ENCODE measurements around the gene CD247.

Gene CD247

DNA sequence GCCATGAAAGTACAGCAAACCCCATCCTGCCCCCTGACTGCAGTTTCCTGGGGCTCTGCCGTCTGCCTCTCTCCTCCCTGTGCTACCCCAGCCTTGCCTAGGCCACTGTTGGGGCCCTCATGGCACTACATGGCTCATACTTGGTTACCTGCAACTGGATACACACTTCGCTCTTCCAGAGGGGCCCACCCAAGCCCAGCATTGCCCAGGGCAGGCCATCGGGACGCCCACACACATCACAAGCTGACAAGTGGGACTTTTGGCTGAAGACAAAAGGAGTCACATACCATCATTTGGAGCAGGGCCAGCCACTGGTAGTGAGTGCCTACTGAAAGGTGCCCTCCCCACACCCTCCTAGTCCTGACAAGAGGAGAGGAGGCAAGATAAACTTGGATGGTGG is 82.8 kb downstream of the CD247 start:
- H3K4me3 ChIP-seq (replicated peaks; ENCODE audit: low read depth, low read length): no peak overlapping the region
- TF ChIP-seq, protein P1, sequence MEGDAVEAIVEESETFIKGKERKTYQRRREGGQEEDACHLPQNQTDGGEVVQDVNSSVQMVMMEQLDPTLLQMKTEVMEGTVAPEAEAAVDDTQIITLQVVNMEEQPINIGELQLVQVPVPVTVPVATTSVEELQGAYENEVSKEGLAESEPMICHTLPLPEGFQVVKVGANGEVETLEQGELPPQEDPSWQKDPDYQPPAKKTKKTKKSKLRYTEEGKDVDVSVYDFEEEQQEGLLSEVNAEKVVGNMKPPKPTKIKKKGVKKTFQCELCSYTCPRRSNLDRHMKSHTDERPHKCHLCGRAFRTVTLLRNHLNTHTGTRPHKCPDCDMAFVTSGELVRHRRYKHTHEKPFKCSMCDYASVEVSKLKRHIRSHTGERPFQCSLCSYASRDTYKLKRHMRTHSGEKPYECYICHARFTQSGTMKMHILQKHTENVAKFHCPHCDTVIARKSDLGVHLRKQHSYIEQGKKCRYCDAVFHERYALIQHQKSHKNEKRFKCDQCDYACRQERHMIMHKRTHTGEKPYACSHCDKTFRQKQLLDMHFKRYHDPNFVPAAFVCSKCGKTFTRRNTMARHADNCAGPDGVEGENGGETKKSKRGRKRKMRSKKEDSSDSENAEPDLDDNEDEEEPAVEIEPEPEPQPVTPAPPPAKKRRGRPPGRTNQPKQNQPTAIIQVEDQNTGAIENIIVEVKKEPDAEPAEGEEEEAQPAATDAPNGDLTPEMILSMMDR (IDR thresholded peaks at IDR 0.05; ENCODE audit: low read depth, low read length, missing control alignments): no peak
- no peak for DNase-seq (ENCODE audit: extremely low read depth, low read depth)

DNA sequence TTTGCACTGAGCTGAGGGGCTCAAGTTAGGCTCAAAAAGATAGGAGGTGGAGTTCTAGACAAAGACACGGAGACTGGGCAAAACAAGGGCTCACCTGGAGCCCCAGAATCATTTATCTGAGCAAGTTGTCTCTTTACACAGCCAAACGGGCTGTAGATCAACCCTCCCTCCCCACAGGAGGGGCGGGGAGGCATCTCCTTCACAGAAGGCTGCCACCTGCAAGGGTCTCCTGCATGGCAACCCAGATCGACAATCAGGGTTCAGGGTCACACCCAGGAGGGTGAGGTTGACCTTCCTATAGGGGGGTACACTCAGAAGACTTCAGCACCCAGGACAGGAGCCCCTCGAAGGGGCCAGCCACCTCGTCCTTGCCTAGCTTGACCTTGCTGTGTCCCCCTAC is 84.0 kb downstream of the CD247 start:
- TF ChIP-seq, protein P1 (IDR thresholded peaks at IDR 0.05; ENCODE audit: low read depth, low read length, missing control alignments): no peak
- no peak for DNase-seq (ENCODE audit: extremely low read depth, low read depth)
- no peak overlapping the region for H3K4me3 ChIP-seq (replicated peaks; ENCODE audit: low read depth, low read length)

DNA sequence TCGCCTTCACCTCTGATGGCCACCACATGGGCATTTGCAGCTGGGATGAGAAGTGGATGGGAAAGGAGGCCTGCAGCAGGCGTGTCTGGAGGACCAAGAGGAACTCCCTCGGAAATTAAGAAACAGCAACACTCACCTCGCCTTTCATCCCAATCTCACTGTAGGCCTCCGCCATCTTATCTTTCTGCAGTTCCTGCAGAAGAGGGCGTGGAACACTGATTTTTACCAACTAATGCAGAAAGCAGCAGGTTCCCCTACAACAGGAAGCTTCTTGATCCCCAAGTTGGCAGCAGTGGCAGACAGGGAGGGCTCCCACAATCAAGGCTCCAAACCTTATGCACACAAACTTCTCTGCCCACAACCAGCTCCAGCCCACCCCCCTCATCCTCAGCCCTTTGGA is 84.4 kb downstream of the CD247 start:
- no peak for DNase-seq (ENCODE audit: extremely low read depth, low read depth)
- TF ChIP-seq, protein P1 (IDR thresholded peaks at IDR 0.05; ENCODE audit: low read depth, low read length, missing control alignments): no peak
- H3K4me3 ChIP-seq (replicated peaks; ENCODE audit: low read depth, low read length): no peak overlapping the region

DNA sequence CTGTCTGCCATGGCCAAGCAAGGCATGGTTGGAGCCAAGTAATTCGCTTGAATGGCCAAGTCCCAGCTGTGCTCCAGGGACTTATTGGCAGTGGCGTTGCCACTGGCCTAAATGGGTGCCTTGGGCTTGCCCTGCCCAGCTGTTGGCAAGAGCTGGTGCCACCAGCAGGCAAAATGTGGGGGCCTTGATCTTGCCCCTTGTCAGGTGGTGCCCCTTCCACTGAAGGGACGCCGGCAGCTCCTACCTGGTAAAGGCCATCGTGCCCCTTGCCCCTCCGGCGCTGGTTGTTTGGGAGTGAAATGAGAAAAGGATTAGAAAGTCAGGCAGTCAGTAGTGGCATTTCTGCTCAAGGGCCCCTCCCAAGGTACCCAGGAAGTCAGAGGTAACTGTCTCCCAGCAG is 85.5 kb downstream of the CD247 start:
- H3K4me3 ChIP-seq (replicated peaks; ENCODE audit: low read depth, low read length): no peak overlapping the region
- no peak for DNase-seq (ENCODE audit: extremely low read depth, low read depth)
- TF ChIP-seq, protein P1 (IDR thresholded peaks at IDR 0.05; ENCODE audit: low read depth, low read length, missing control alignments): no peak

DNA sequence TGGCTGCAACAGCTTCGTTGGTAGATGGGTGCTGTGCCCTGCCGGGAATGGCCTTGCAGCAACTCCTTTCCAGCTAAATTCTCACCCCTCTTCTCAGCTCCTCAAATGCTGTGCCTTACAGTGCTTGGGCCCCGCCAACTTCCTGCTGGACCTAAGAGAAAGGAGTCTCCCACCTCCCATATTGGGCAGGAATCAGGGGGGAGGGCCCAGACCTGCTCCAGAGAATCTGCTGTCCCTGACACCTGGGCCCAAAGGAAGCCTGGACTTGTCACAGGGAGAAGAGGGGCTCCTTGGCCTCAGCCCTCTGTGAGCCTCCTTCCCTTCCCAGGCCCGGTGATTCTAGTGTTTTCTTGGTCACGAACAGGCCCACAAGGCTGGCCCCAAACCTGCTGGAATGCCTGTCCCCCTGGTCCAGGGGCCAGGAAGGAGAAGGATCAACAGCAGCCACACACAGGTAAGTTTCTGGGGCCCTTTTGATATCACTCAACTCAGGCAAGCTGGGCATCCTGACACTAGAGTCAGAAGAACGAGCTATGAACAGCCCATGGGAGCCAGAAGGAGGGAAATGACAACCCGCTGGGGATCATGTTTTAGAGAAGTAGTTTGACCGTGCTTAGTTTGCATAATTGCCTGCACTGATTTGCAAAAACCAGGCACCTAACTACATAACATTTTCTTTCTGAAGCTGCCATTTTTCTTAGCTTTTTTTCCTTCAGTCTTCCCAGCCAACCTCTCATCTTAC is 86.2 kb downstream of the CD247 start:
- no peak overlapping the region for H3K4me3 ChIP-seq (replicated peaks; ENCODE audit: low read depth, low read length)
- TF ChIP-seq, protein P1 (IDR thresholded peaks at IDR 0.05; ENCODE audit: low read depth, low read length, missing control alignments): no peak
- no peak for DNase-seq (ENCODE audit: extremely low read depth, low read depth)

DNA sequence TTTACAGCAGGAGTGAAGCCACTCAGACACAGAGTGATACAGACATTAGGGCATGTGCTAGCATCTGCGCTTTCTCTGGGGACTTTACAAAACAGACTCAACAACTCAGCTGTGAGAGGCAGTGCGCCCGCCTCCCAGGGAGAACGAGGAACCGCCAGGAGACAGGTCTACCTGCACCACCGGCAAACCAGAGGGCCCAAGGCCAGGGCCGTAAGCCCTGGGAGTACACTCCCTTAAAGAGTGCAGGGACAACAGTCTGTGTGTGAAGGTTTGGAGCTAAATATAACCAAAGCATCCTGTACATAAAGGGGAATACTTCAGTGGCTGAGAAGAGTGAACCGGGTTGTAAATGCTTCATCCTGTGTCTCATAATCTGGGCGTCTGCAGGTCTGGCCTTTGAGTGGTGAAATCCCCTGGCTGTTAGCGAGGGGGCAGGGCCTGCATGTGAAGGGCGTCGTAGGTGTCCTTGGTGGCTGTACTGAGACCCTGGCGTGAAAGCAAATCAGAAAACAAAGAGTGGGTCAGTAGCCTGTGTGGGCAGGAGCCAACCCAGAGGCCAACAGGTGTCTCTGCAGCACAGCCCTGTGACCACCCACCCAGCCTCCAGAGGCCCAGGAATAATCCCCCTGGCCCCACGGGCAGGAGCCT is 86.9 kb downstream of the CD247 start:
- TF ChIP-seq, protein P1 (IDR thresholded peaks at IDR 0.05; ENCODE audit: low read depth, low read length, missing control alignments): no peak
- no peak for DNase-seq (ENCODE audit: extremely low read depth, low read depth)
- H3K4me3 ChIP-seq (replicated peaks; ENCODE audit: low read depth, low read length): no peak overlapping the region

Measured in HFF-Myc (cell line).